ENCODE measurements around the gene ZNF460. TPM values are rescaled to one million over a fixed set of nuclear protein-coding genes. Genes with fewer than 3 reads are reported as not detected.
A peak's percentile ranks its signal among the peaks of the same experiment; 100 is the strongest.

The ZNF460 gene
- total and polyA plus RNA-seq, 2 of the 13 experiments (the other 11 are each of a cell fraction or from before 2014, with no cell fraction given), result 14.5 to 44.8 TPM

DNA sequence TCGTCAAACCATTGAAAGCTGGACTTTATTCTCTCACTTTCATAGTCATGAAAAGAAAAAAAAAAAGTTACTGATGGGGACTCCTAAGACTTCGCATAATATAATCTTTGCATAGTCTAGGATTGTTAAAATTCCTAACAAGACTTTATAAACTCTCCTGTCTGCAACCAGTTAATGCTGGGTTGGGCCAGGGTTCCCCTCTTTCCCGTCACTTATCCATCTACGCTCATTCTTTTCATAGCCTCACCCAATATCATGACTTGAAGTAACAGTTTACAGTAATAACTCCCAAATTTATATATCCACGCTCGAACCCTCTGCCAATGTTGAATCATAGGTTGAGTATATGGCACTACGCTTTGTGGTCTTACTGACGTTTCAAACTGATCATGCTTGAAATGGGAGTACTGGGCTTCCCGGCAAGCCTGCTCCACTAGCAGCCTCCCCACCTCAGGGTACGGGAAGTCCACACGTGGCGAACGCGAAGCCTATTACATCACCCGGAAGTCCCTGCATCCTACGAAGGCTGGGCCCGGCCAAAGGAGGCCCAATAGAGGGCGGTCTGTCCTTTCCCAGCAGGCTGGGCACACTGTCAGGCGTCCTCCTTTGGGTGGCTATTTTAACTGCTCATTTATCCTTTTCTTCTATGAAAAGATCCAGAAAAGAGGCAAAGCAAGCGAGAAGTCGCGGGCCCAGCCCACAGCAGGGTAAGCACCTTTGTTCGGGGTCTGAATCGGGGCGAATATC lies 694 bp upstream of the ZNF460 start (continued):
- TF ChIP-seq, protein P1, sequence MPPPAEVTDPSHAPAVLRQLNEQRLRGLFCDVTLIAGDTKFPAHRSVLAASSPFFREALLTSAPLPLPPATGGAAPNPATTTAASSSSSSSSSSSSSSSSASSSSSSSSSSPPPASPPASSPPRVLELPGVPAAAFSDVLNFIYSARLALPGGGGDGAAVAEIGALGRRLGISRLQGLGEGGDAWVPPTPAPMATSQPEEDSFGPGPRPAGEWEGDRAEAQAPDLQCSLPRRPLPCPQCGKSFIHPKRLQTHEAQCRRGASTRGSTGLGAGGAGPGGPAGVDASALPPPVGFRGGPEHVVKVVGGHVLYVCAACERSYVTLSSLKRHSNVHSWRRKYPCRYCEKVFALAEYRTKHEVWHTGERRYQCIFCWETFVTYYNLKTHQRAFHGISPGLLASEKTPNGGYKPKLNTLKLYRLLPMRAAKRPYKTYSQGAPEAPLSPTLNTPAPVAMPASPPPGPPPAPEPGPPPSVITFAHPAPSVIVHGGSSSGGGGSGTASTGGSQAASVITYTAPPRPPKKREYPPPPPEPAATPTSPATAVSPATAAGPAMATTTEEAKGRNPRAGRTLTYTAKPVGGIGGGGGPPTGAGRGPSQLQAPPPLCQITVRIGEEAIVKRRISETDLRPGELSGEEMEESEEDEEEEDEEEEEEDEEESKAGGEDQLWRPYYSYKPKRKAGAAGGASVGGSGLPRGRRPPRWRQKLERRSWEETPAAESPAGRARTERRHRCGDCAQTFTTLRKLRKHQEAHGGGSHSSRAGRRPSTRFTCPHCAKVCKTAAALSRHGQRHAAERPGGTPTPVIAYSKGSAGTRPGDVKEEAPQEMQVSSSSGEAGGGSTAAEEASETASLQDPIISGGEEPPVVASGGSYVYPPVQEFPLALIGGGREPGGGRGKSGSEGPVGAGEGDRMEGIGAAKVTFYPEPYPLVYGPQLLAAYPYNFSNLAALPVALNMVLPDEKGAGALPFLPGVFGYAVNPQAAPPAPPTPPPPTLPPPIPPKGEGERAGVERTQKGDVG (CRISPR knock-in tag; IDR thresholded peaks at IDR 0.05; ENCODE audit: borderline replicate concordance), result no peak
- TF ChIP-seq ARNT (IDR thresholded peaks at IDR 0.05) (no peak), HNF4A (CRISPR knock-in tag; IDR thresholded peaks at IDR 0.05) (peak; percentile 52), KDM5A (IDR thresholded peaks at IDR 0.05; ENCODE audit: borderline replicate concordance, low read length) (peak; percentile 50; the same call in 1 of the 2 replicates), ZNF350 (CRISPR knock-in tag; IDR thresholded peaks at IDR 0.05; ENCODE audit: borderline replicate concordance, low read depth) (peak; percentile 87; the same call in 1 of the 2 replicates), SPEN (CRISPR knock-in tag; IDR thresholded peaks at IDR 0.05; ENCODE audit: low read depth) (no peak; the same call in 1 of the 2 replicates), RFX1 (IDR thresholded peaks at IDR 0.05) (no peak), FIP1L1 (IDR thresholded peaks at IDR 0.05; ENCODE audit: borderline replicate concordance, insufficient read depth, low read depth, low read length) (no peak), MEIS1 (CRISPR knock-in tag; IDR thresholded peaks at IDR 0.05; ENCODE audit: borderline replicate concordance) (no peak), JUND (CRISPR knock-in tag; IDR thresholded peaks at IDR 0.05) (peak; percentile 76), NR3C1 (CRISPR knock-in tag; IDR thresholded peaks at IDR 0.05) (no peak), NR2F6 (IDR thresholded peaks at IDR 0.05) (0 out of 2 replicates have a peak, but pooled peaks have one; percentile 17), NR2F6 (CRISPR knock-in tag; IDR thresholded peaks at IDR 0.05) (peak; percentile 62; the same call in 1 of the 2 replicates), NFATC3 (CRISPR knock-in tag; IDR thresholded peaks at IDR 0.05) (0 out of 2 replicates have a peak, but pooled peaks have one; percentile 49), ZNF709 (CRISPR knock-in tag; IDR thresholded peaks at IDR 0.05) (no peak), JUN (CRISPR knock-in tag; IDR thresholded peaks at IDR 0.05) (peak; percentile 82; the same call in 1 of the 2 replicates)
- TF ChIP-seq, protein P2, sequence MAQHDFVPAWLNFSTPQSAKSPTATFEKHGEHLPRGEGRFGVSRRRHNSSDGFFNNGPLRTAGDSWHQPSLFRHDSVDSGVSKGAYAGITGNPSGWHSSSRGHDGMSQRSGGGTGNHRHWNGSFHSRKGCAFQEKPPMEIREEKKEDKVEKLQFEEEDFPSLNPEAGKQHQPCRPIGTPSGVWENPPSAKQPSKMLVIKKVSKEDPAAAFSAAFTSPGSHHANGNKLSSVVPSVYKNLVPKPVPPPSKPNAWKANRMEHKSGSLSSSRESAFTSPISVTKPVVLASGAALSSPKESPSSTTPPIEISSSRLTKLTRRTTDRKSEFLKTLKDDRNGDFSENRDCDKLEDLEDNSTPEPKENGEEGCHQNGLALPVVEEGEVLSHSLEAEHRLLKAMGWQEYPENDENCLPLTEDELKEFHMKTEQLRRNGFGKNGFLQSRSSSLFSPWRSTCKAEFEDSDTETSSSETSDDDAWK (CRISPR knock-in tag; IDR thresholded peaks at IDR 0.05), result no peak
- TF ChIP-seq, protein P3, sequence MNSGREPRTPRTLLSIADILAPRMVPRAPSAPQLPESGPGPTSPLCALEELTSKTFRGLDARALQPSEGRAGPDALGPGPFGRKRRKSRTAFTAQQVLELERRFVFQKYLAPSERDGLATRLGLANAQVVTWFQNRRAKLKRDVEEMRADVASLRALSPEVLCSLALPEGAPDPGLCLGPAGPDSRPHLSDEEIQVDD (CRISPR knock-in tag; IDR thresholded peaks at IDR 0.05; ENCODE audit: borderline replicate concordance), result no peak
- TF ChIP-seq, protein P4, sequence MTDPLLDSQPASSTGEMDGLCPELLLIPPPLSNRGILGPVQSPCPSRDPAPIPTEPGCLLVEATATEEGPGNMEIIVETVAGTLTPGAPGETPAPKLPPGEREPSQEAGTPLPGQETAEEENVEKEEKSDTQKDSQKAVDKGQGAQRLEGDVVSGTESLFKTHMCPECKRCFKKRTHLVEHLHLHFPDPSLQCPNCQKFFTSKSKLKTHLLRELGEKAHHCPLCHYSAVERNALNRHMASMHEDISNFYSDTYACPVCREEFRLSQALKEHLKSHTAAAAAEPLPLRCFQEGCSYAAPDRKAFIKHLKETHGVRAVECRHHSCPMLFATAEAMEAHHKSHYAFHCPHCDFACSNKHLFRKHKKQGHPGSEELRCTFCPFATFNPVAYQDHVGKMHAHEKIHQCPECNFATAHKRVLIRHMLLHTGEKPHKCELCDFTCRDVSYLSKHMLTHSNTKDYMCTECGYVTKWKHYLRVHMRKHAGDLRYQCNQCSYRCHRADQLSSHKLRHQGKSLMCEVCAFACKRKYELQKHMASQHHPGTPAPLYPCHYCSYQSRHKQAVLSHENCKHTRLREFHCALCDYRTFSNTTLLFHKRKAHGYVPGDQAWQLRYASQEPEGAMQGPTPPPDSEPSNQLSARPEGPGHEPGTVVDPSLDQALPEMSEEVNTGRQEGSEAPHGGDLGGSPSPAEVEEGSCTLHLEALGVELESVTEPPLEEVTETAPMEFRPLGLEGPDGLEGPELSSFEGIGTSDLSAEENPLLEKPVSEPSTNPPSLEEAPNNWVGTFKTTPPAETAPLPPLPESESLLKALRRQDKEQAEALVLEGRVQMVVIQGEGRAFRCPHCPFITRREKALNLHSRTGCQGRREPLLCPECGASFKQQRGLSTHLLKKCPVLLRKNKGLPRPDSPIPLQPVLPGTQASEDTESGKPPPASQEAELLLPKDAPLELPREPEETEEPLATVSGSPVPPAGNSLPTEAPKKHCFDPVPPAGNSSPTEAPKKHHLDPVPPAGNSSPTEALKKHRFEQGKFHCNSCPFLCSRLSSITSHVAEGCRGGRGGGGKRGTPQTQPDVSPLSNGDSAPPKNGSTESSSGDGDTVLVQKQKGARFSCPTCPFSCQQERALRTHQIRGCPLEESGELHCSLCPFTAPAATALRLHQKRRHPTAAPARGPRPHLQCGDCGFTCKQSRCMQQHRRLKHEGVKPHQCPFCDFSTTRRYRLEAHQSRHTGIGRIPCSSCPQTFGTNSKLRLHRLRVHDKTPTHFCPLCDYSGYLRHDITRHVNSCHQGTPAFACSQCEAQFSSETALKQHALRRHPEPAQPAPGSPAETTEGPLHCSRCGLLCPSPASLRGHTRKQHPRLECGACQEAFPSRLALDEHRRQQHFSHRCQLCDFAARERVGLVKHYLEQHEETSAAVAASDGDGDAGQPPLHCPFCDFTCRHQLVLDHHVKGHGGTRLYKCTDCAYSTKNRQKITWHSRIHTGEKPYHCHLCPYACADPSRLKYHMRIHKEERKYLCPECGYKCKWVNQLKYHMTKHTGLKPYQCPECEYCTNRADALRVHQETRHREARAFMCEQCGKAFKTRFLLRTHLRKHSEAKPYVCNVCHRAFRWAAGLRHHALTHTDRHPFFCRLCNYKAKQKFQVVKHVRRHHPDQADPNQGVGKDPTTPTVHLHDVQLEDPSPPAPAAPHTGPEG (CRISPR knock-in tag; IDR thresholded peaks at IDR 0.05), result 0 out of 2 replicates have a peak, but pooled peaks have one; percentile 38
